Gastrocnemius medialis (tissue), 4 donors: ENCODE results near the gene SFMBT2. TPM values are rescaled to one million over a fixed set of nuclear protein-coding genes. Genes with fewer than 3 reads are reported as not detected.

ENCODE experiments used
- ATAC-seq, 2 donors: fragments of 150-250 bp; one replicate each; pipeline ENCODE4 v1.9.1; 2016
- DNase-seq, 2 donors: peaks; one replicate each; pipeline ENCODE4 v3.0.0-alpha.2; 2019
- H3K27ac ChIP-seq, 4 donors: fragments of 200-600 bp; sonication (generic); 1 replicate in 1 of 4; 2 replicates in 3 of 4; pipeline ENCODE4 v1.5.1; 2016 to 2018; ENCODE audit warnings: mild to moderate bottlenecking in 2 of 4, moderate library complexity in 1 of 4
- H3K27me3 ChIP-seq, 3 donors: fragments of 200-600 bp; sonication (generic) in 2 of 3; 1 replicate in 1 of 3; 2 replicates in 2 of 3; pipeline versions ENCODE4 v1.5.1 to v1.6.0; 2016 to 2019; ENCODE audit warnings: mild to moderate bottlenecking in 1 of 3, moderate library complexity in 1 of 3
- H3K36me3 ChIP-seq, 2 donors: fragments of 200-600 bp; sonication (generic) in 1 of 2; one replicate each; pipeline ENCODE4 v1.5.1; 2017 to 2018
- H3K4me1 ChIP-seq, 2 donors: fragments of 200-600 bp; sonication (generic) in 1 of 2; one replicate each; pipeline ENCODE4 v1.5.1; 2016 to 2017; ENCODE audit warnings: mild to moderate bottlenecking in 2 of 2
- H3K4me3 ChIP-seq, 4 donors: fragments of 200-600 bp; sonication (generic) in 3 of 4; 1 replicate in 1 of 4; 2 replicates in 3 of 4; pipeline ENCODE4 v1.5.1; 2016 to 2019; ENCODE audit warnings: mild to moderate bottlenecking in 2 of 4
- H3K9me3 ChIP-seq, 3 donors: fragments of 200-600 bp; sonication (generic) in 2 of 3; 1 replicate in 1 of 3; 2 replicates in 2 of 3; pipeline ENCODE4 v1.5.1; 2016 to 2019
- CTCF ChIP-seq, 5 experiments: fragments of 450-650 bp in 3 of 5; fragments of 200-600 bp in 2 of 5; sonication (generic) in 2 of 5; IDR thresholded peaks in 4 of 5; conservative IDR thresholded peaks in 1 of 5; 1 replicate in 4 of 5; 2 replicates in 1 of 5; pipeline ENCODE4 v1.5.1; 2016 to 2019; ENCODE audit warnings: antibody characterized with exemption in 5 of 5, mild to moderate bottlenecking in 3 of 5, moderate library complexity in 3 of 5
- POLR2A ChIP-seq, 2 donors: fragments of 450-650 bp; IDR thresholded peaks; one replicate each; pipeline ENCODE4 v1.6.1; 2017; ENCODE audit warnings: antibody characterized with exemption in 2 of 2, mild to moderate bottlenecking in 2 of 2, moderate library complexity in 2 of 2
- in situ Hi-C, 4 donors: fragments of 200-750 bp; cut with MboI; loops; one replicate each; pipeline versions ENCODE4 v1.15.0 to v1.8.0; 2017; ENCODE audit warnings: low sequenced_read_pairs in 4 of 4
- intact Hi-C: fragments of 100-400 bp; cut with DNase I; formaldehyde crosslinking; loops from one replicate; pipeline ENCODE4 v1.15.1; 2023; ENCODE audit warnings: low total_unique reads
- total RNA-seq, 4 donors: library from RNA; depleted of rRNA; stranded (reverse); fragments of >200 nt; gene quantifications; one replicate each; pipeline versions ENCODE4 v1.1.0 to v1.2.3, GENCODE V29; 2016

Gene SFMBT2
- total RNA-seq, 4 donors from 2014 or later, result 1.1 to 6.9 (median 2.1) TPM

GRCh38 chr10:7173948-7174347 lies 236.9 kb downstream of the SFMBT2 start:
- Histone ChIP-seq H3K27me3 (no peaks in the 10 kb centered on the region), H3K9me3 (no peaks in the 10 kb centered on the region), H3K27ac (no peak overlapping the region), H3K4me3 (no peak overlapping the region), H3K36me3 (peaks cover 0 to 33% of the 10 kb centered on the region in 2 donors), H3K4me1 (no peaks in the 10 kb centered on the region)
- TF ChIP-seq CTCF (IDR thresholded peaks at IDR 0.05 in 4 of 5, conservative IDR thresholded peaks at IDR 0.05 in 1 of 5) (no peak), POLR2A (IDR thresholded peaks at IDR 0.05) (no peak)
- ATAC-seq (peak in 1 of 2 donors; percentile 30), DNase-seq (no peak)
- in situ Hi-C loops, result no loop called here
- intact Hi-C loops, result no loop called here

- in situ Hi-C loops, result no loop called here
- no peak for ATAC-seq
- no peak overlapping the region for H3K4me3 ChIP-seq
- peaks cover 0 to 33% of the 10 kb centered on the region in 2 donors for H3K36me3 ChIP-seq
- no peak for DNase-seq
- TF ChIP-seq POLR2A (IDR thresholded peaks at IDR 0.05) (no peak), CTCF (IDR thresholded peaks at IDR 0.05 in 4 of 5, conservative IDR thresholded peaks at IDR 0.05 in 1 of 5) (no peak)
- intact Hi-C loops, result no loop called here
- no peak overlapping the region for H3K27ac ChIP-seq
- H3K9me3 ChIP-seq, result no peaks in the 10 kb centered on the region
- no peaks in the 10 kb centered on the region for H3K4me1 ChIP-seq
- no peaks in the 10 kb centered on the region for H3K27me3 ChIP-seq
These were observed 239.0 kb downstream of the SFMBT2 start for GRCh38 chr10:7171825-7172224.

- H3K4me3 ChIP-seq, result no peak overlapping the region
- no peak for DNase-seq
- H3K9me3 ChIP-seq, result no peaks in the 10 kb centered on the region
These were observed 240.1 kb downstream of the SFMBT2 start for GRCh38 chr10:7170626-7171322.

GRCh38 chr10:7168414-7168813 lies 242.4 kb downstream of the SFMBT2 start:
- no peaks in the 10 kb centered on the region for H3K4me1 ChIP-seq
- DNase-seq (no peak), ATAC-seq (no peak)
- in situ Hi-C loops, result no loop called here
- H3K4me3 ChIP-seq, result no peak overlapping the region
- no peaks in the 10 kb centered on the region for H3K27me3 ChIP-seq
- no peaks in the 10 kb centered on the region for H3K9me3 ChIP-seq
- no peak overlapping the region for H3K27ac ChIP-seq
- TF ChIP-seq POLR2A (IDR thresholded peaks at IDR 0.05), result no peak
- TF ChIP-seq CTCF (IDR thresholded peaks at IDR 0.05 in 4 of 5, conservative IDR thresholded peaks at IDR 0.05 in 1 of 5), result no peak
- peaks cover 0 to 36% of the 10 kb centered on the region in 2 donors for H3K36me3 ChIP-seq
- intact Hi-C loops, result no loop called here

More at GRCh38 chr10:7170626-7171322, 240.1 kb downstream of the SFMBT2 start:
- in situ Hi-C loops, result no loop called here
- H3K27me3 ChIP-seq, result no peaks in the 10 kb centered on the region
- H3K27ac ChIP-seq, result no peak overlapping the region
- no peak for ATAC-seq
- no peaks in the 10 kb centered on the region for H3K4me1 ChIP-seq
- intact Hi-C loops, result no loop called here
- TF ChIP-seq CTCF (IDR thresholded peaks at IDR 0.05 in 4 of 5, conservative IDR thresholded peaks at IDR 0.05 in 1 of 5), result no peak
- TF ChIP-seq POLR2A (IDR thresholded peaks at IDR 0.05), result no peak
- H3K36me3 ChIP-seq, result peaks cover 0 to 33% of the 10 kb centered on the region in 2 donors
